GM12864 (cell line): ENCODE data around the gene SEC61G.

Experiments
- DNase-seq: peaks from one replicate; pipeline ENCODE4 v3.0.0-alpha.2; 2011; ENCODE audit warnings: low read depth
- H3K4me3 ChIP-seq: 2 replicates; pipeline ENCODE4 v1.5.1; 2011; ENCODE audit warnings: mild to moderate bottlenecking, low read depth, low read length, control low read depth
- TF ChIP-seq, protein P1 (sequence below): IDR thresholded peaks from 2 replicates; pipeline ENCODE4 v1.5.1; 2011; ENCODE audit warnings: low read depth, mild to moderate bottlenecking, moderate library complexity, low read length, control low read depth, inconsistent platforms; ENCODE audit errors: missing control alignments

The SEC61G gene

DNA sequence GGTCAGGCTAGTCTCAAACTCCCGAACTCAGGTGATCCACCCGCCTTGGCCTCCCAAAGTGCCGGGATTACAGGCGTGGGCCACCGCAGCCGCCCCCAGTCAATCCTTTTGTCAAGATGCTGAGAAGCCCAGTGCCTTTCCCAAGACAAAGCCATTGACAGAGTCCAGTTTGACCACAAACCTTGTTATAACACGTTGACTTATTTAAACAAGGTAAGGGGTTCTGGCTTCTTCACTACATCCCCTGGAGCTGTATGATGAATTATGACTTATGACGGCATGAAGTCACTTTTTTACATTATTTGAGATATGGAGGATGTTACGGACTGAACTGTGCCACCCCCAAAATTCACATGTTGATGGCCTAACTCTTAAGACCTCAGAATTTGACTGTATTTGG, 5.8 kb upstream of the SEC61G start:
- H3K4me3 ChIP-seq: no peak overlapping the region
- DNase-seq: no peak
- TF ChIP-seq, protein P1, sequence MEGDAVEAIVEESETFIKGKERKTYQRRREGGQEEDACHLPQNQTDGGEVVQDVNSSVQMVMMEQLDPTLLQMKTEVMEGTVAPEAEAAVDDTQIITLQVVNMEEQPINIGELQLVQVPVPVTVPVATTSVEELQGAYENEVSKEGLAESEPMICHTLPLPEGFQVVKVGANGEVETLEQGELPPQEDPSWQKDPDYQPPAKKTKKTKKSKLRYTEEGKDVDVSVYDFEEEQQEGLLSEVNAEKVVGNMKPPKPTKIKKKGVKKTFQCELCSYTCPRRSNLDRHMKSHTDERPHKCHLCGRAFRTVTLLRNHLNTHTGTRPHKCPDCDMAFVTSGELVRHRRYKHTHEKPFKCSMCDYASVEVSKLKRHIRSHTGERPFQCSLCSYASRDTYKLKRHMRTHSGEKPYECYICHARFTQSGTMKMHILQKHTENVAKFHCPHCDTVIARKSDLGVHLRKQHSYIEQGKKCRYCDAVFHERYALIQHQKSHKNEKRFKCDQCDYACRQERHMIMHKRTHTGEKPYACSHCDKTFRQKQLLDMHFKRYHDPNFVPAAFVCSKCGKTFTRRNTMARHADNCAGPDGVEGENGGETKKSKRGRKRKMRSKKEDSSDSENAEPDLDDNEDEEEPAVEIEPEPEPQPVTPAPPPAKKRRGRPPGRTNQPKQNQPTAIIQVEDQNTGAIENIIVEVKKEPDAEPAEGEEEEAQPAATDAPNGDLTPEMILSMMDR: no peak

DNA sequence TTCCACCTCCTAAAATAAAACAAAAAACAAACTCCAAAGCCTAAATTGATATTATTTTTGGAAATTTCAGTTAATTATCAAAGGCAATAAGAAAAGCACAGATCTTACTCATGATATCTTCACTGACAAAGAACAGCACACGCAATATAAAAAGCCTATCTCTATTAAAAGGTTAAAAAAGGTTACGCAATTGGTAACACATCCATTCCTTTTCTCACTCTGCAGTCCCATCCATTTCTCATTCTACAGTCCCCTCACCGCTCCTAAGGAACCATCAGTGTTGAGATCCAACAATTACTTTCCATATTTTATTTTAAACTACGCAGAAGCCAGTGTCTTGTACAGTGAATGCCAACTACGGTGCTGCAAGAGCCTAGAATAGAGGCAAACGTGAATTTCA, 1.3 kb downstream of the SEC61G start:
- DNase-seq: no peak
- TF ChIP-seq, protein P1: no peak
- H3K4me3 ChIP-seq: peak overlapping the region; percentile 96

DNA sequence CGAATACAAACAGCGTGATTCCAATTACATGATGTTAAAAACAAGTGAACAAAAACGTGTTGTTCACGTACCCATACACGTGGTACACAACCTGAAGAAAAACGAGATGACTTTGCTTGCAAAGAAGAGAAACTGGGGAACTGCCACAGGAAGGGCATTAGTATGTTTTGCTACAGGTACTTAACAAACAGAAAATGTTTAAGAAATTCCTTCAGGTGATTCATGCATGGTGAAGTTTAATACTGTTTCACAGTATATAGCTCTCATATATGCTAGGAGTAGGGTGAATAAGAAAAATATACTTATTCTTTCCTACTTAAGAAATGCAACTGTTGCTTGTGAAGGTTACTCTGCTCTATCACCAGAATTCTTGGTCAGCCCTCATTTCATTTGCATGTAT, 9.8 kb downstream of the SEC61G start:
- H3K4me3 ChIP-seq: no peak overlapping the region
- TF ChIP-seq, protein P1: no peak
- DNase-seq: no peak

DNA sequence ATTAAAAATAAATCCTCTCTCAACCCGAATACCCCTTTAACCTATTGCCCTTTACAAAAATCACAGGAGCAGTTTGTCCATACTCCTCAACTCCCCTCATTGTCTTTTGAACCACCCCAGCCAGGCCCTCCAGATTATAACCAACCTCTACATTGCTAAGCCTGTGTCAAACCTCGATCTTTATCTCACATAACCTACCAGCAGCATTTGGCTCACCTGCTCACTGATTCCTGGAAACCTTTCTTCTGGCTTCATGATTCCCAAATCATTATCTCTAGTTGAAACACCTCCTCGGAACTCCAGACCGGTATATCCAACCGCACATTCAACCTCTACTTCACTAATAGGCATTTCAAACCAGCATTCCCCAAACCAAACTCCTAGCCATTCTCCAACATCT, 11.8 kb downstream of the SEC61G start:
- TF ChIP-seq, protein P1: no peak
- H3K4me3 ChIP-seq: no peak overlapping the region
- no peak for DNase-seq

DNA sequence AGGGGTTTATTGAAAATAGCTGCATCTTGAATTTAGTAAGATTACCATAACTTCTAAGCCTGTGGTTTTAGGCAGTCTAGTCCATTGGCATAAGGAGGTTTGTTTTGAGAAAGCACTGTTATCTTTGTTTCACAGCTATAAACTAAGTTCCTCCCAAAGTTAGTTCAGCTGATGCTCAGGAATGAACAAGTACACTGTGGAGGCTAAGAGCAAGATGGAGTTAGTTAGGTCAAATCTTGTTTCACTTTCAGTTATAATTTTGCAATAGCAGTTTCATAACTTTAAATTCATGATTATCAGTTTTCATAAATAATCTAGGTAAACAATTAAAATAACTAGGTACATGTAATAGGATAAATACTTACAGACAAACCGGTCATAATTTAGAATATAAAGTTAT, 15.4 kb downstream of the SEC61G start:
- TF ChIP-seq, protein P1: no peak
- no peak overlapping the region for H3K4me3 ChIP-seq
- DNase-seq: no peak

DNA sequence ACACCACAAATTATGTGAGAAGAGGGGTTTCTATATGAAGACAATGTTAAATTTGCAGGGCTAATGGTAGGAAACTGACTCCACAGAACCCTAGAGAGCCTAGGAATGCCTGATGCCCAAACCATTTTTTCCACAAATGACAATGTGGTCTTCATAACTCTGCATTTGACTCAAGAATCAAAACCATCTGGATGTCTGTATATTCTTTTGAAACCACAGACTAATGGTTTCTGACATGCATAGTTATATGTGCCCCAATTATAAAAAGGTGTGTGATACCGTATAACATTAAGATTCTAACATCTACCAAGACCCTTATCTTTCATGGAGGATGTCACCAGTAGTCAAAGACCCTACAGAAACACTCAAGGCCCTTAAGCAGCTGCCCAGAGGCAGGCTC, 20.3 kb downstream of the SEC61G start:
- no peak for DNase-seq
- H3K4me3 ChIP-seq: no peak overlapping the region
- TF ChIP-seq, protein P1: no peak

DNA sequence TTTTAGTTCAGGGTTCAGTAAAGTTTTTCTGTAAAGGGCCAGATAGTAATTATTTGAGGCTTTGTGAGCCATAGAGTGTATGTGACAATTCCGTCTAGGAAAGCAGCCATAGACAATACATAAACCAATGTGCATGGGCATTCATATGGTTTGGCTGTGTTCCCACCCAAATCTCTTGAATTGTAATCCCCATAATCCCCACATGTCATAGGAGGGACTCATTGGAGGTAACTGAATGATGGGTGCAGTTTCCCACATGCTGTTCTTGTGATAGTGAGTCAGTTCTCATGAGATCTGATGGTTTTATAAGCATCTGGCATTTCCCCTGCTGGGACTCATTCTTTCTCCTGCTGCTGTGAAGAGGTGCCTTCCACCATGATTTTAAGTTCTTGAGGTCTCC, 29.9 kb downstream of the SEC61G start:
- H3K4me3 ChIP-seq: no peak overlapping the region
- TF ChIP-seq, protein P1: no peak
- DNase-seq: no peak
